HepG2 (cell line): ENCODE measurements around the gene NOTO. TPM values are rescaled to one million over a fixed set of nuclear protein-coding genes. Genes with fewer than 3 reads are reported as not detected.

Experiments used
- ARNTL ChIP-seq: sonication (generic); formaldehyde crosslinking; IDR thresholded peaks from 2 replicates; pipeline ENCODE4 v1.4.0; 2020; ENCODE audit warnings: mild to moderate bottlenecking, missing genetic modification reagents
- ELF4 ChIP-seq: sonication (generic); formaldehyde crosslinking; IDR thresholded peaks from 2 replicates; pipeline ENCODE4 v1.5.0; 2020; ENCODE audit warnings: missing genetic modification reagents, mild to moderate bottlenecking, moderate library complexity, borderline replicate concordance
- FOXK1 ChIP-seq: sonication (generic); formaldehyde crosslinking; IDR thresholded peaks from 2 replicates; pipeline ENCODE4 v1.4.0; 2020; ENCODE audit warnings: low read depth, missing genetic modification reagents, borderline replicate concordance
- KLF6 ChIP-seq: IDR thresholded peaks from 2 replicates; pipeline ENCODE4 v1.8.0; 2016; ENCODE audit warnings: missing biosample characterization, missing genetic modification reagents
- POLR2G ChIP-seq: fragments of 200-400 bp; formaldehyde crosslinking; IDR thresholded peaks from 2 replicates; pipeline ENCODE4 v1.6.1; 2018; ENCODE audit warnings: mild to moderate bottlenecking, low read depth, low read length, moderate library complexity
- polyA plus RNA-seq, 8 experiments: library from polyadenylated mRNA; depleted of rRNA in 3 of 8; stranded (reverse) in 7 of 8; unstranded in 1 of 8; fragments of >200 nt; fragmentation: Illumina TruSeq in 4 of 8; extraction: Trizol in 4 of 8; gene quantifications; 2 replicates each; pipeline versions ENCODE4 v1.2.1 to v1.2.3, GENCODE V29; 2011 to 2016; ENCODE audit warnings: low read depth in 4 of 8, missing spikeins in 1 of 8, mixed read lengths in 1 of 8; ENCODE audit not compliant: insufficient read depth in 1 of 8
- total RNA-seq, 5 experiments: library from RNA; depleted of rRNA; stranded (reverse); fragments of >200 nt; fragmentation: Illumina TruSeq; extraction: Trizol; gene quantifications; 2 replicates each; pipeline ENCODE4 v1.2.3, GENCODE V29; 2016; ENCODE audit warnings: low read depth in 1 of 5
- TF ChIP-seq, protein P1 (sequence below): fragments of 450-650 bp; IDR thresholded peaks from 2 replicates; pipeline ENCODE4 v1.6.1; 2017
- TF ChIP-seq, protein P2 (sequence below): sonication (generic); formaldehyde crosslinking; IDR thresholded peaks from 2 replicates; pipeline ENCODE4 v1.8.1; 2023; ENCODE audit warnings: mild to moderate bottlenecking, missing genetic modification reagents
- TF ChIP-seq, protein P3 (sequence below): sonication (generic); formaldehyde crosslinking; IDR thresholded peaks from 2 replicates; pipeline ENCODE4 v1.4.0; 2020; ENCODE audit warnings: mild to moderate bottlenecking, missing genetic modification reagents, borderline replicate concordance
- TF ChIP-seq, protein P4 (sequence below): sonication (generic); formaldehyde crosslinking; IDR thresholded peaks from 2 replicates; pipeline ENCODE4 v1.4.0; 2020; ENCODE audit warnings: mild to moderate bottlenecking, missing genetic modification reagents, borderline replicate concordance
- TF ChIP-seq, protein P5 (sequence below): IDR thresholded peaks from 2 replicates; pipeline ENCODE4 v1.6.1; 2016; ENCODE audit warnings: low read depth, missing genetic modification reagents, missing compliant biosample characterization

NOTO gene
- total and polyA plus RNA-seq, 2 of the 13 experiments (the other 11 are each of a cell fraction or from before 2014, with no cell fraction given): not detected

DNA sequence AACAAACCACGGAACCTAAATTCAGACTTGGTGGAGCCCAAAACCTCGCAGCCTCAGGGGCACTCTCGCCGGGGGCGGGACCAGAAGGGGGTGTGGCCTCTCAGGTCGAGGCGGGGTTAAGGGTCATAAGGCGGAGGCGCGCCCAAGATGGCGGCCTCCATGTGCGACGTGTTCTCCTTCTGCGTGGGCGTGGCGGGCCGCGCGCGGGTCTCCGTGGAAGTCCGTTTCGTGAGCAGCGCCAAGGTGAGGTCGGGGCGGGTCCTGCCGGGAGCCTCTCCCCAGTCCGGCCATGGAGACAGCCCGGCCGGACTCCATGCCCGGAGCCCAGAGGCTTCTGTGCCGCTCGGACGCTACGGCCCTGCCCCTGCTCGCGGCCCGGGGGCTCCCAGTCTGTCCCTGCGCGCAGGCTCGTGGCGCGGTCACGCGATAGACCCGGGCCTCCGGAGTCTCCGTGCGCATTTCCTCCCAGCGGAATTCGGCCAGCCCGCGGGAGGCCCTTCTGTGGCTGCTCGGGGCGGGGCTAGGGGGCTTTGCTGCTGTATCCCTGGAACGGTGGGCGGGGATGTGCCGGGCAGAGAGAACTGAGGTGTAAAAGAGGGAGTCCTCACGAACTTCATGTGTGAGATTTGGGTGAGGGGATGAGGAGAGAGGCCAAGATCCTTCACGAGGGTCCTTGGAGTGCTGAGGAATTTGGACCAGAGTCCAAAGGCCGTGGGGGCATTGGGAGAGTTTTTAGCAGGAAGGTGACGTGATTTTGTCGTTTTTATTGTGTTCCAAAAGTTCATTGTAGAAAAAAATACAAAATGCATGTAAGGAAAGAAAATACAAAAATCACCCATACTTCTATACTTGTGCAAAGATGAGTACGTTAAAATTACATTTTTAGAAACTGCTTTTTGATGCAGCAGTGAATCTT lies 12.0 kb downstream of the NOTO start, which contains the start of gene SMYD5 (continued):
- TF ChIP-seq, protein P1, sequence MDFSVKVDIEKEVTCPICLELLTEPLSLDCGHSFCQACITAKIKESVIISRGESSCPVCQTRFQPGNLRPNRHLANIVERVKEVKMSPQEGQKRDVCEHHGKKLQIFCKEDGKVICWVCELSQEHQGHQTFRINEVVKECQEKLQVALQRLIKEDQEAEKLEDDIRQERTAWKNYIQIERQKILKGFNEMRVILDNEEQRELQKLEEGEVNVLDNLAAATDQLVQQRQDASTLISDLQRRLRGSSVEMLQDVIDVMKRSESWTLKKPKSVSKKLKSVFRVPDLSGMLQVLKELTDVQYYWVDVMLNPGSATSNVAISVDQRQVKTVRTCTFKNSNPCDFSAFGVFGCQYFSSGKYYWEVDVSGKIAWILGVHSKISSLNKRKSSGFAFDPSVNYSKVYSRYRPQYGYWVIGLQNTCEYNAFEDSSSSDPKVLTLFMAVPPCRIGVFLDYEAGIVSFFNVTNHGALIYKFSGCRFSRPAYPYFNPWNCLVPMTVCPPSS: no peak
- TF ChIP-seq ELF4: 0 out of 2 replicates have a peak, but pooled peaks have one; percentile 12
- peak; percentile 89 for TF ChIP-seq POLR2G
- TF ChIP-seq, protein P2, sequence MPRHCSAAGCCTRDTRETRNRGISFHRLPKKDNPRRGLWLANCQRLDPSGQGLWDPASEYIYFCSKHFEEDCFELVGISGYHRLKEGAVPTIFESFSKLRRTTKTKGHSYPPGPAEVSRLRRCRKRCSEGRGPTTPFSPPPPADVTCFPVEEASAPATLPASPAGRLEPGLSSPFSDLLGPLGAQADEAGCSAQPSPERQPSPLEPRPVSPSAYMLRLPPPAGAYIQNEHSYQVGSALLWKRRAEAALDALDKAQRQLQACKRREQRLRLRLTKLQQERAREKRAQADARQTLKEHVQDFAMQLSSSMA (CRISPR knock-in tag): no peak; the same call in 1 of the 2 replicates
- TF ChIP-seq ARNTL: peak; percentile 39
- TF ChIP-seq, protein P3, sequence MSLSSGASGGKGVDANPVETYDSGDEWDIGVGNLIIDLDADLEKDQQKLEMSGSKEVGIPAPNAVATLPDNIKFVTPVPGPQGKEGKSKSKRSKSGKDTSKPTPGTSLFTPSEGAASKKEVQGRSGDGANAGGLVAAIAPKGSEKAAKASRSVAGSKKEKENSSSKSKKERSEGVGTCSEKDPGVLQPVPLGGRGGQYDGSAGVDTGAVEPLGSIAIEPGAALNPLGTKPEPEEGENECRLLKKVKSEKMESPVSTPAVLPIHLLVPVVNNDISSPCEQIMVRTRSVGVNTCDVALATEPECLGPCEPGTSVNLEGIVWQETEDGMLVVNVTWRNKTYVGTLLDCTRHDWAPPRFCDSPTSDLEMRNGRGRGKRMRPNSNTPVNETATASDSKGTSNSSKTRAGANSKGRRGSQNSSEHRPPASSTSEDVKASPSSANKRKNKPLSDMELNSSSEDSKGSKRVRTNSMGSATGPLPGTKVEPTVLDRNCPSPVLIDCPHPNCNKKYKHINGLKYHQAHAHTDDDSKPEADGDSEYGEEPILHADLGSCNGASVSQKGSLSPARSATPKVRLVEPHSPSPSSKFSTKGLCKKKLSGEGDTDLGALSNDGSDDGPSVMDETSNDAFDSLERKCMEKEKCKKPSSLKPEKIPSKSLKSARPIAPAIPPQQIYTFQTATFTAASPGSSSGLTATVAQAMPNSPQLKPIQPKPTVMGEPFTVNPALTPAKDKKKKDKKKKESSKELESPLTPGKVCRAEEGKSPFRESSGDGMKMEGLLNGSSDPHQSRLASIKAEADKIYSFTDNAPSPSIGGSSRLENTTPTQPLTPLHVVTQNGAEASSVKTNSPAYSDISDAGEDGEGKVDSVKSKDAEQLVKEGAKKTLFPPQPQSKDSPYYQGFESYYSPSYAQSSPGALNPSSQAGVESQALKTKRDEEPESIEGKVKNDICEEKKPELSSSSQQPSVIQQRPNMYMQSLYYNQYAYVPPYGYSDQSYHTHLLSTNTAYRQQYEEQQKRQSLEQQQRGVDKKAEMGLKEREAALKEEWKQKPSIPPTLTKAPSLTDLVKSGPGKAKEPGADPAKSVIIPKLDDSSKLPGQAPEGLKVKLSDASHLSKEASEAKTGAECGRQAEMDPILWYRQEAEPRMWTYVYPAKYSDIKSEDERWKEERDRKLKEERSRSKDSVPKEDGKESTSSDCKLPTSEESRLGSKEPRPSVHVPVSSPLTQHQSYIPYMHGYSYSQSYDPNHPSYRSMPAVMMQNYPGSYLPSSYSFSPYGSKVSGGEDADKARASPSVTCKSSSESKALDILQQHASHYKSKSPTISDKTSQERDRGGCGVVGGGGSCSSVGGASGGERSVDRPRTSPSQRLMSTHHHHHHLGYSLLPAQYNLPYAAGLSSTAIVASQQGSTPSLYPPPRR: peak; percentile 60
- TF ChIP-seq, protein P4, sequence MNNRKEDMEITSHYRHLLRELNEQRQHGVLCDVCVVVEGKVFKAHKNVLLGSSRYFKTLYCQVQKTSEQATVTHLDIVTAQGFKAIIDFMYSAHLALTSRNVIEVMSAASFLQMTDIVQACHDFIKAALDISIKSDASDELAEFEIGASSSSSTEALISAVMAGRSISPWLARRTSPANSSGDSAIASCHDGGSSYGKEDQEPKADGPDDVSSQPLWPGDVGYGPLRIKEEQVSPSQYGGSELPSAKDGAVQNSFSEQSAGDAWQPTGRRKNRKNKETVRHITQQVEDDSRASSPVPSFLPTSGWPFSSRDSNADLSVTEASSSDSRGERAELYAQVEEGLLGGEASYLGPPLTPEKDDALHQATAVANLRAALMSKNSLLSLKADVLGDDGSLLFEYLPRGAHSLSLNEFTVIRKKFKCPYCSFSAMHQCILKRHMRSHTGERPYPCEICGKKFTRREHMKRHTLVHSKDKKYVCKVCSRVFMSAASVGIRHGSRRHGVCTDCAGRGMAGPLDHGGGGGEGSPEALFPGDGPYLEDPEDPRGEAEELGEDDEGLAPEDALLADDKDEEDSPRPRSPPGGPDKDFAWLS: peak; percentile 43; the same call in 1 of the 2 replicates
- TF ChIP-seq, protein P5, sequence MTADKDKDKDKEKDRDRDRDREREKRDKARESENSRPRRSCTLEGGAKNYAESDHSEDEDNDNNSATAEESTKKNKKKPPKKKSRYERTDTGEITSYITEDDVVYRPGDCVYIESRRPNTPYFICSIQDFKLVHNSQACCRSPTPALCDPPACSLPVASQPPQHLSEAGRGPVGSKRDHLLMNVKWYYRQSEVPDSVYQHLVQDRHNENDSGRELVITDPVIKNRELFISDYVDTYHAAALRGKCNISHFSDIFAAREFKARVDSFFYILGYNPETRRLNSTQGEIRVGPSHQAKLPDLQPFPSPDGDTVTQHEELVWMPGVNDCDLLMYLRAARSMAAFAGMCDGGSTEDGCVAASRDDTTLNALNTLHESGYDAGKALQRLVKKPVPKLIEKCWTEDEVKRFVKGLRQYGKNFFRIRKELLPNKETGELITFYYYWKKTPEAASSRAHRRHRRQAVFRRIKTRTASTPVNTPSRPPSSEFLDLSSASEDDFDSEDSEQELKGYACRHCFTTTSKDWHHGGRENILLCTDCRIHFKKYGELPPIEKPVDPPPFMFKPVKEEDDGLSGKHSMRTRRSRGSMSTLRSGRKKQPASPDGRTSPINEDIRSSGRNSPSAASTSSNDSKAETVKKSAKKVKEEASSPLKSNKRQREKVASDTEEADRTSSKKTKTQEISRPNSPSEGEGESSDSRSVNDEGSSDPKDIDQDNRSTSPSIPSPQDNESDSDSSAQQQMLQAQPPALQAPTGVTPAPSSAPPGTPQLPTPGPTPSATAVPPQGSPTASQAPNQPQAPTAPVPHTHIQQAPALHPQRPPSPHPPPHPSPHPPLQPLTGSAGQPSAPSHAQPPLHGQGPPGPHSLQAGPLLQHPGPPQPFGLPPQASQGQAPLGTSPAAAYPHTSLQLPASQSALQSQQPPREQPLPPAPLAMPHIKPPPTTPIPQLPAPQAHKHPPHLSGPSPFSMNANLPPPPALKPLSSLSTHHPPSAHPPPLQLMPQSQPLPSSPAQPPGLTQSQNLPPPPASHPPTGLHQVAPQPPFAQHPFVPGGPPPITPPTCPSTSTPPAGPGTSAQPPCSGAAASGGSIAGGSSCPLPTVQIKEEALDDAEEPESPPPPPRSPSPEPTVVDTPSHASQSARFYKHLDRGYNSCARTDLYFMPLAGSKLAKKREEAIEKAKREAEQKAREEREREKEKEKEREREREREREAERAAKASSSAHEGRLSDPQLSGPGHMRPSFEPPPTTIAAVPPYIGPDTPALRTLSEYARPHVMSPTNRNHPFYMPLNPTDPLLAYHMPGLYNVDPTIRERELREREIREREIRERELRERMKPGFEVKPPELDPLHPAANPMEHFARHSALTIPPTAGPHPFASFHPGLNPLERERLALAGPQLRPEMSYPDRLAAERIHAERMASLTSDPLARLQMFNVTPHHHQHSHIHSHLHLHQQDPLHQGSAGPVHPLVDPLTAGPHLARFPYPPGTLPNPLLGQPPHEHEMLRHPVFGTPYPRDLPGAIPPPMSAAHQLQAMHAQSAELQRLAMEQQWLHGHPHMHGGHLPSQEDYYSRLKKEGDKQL (CRISPR knock-in tag): 0 out of 2 replicates have a peak, but pooled peaks have one; percentile 21
- TF ChIP-seq FOXK1 (CRISPR knock-in tag): no peak; the same call in 1 of the 2 replicates
- TF ChIP-seq KLF6 (CRISPR knock-in tag): peak; percentile 80; the same call in 1 of the 2 replicates
